T-cell (primary cell): ENCODE results near the gene TMC8. TPM values are rescaled to one million over a fixed set of nuclear protein-coding genes. Genes with fewer than 3 reads are reported as not detected.

ENCODE experiments used
- ATAC-seq, 4 experiments: fragments of 200-7000 bp in 3 of 4; fragments of 150-1000 bp in 1 of 4; cut with Tn5 transposase; replicated peaks in 1 of 4; 1 replicate in 3 of 4; 2 replicates in 1 of 4; pipeline ENCODE4 v1.10.0; 2021; ENCODE audit warnings: moderate library complexity in 3 of 4, mild to moderate bottlenecking in 2 of 4, moderate number of reproducible peaks in 1 of 4
- CTCF ChIA-PET, 2 donors: fragments of 300-600 bp; sonication (Branson Sonifier 250); formaldehyde crosslinking; loops; one replicate each; lab custom pipeline; 2022; ENCODE audit warnings: antibody characterized with exemption in 2 of 2; lab: Charles Lee
- POLR2A ChIA-PET, 2 donors: fragments of 300-600 bp; sonication (Branson Sonifier 250); formaldehyde crosslinking; loops; one replicate each; lab custom pipeline; 2022; ENCODE audit warnings: antibody characterized with exemption in 2 of 2; lab: Charles Lee
- DNase-seq, 35 experiments: peaks; one replicate each; pipeline versions ENCODE4 v3.0.0 to v3.0.0-alpha.2; 2013 to 2023
- H3K27ac ChIP-seq: one replicate; pipeline ENCODE4 v1.5.1; 2013; ENCODE audit warnings: low read length
- H3K27me3 ChIP-seq, 2 experiments: replicated peaks in 1 of 2; 1 replicate in 1 of 2; 2 replicates in 1 of 2; pipeline versions ENCODE4 v1.6.1 to v1.7.0; 2013; ENCODE audit warnings: low read length in 1 of 2, mixed read lengths in 1 of 2; ENCODE audit not compliant: control insufficient read depth in 2 of 2, insufficient read depth in 2 of 2; ENCODE audit errors: extremely low read depth in 1 of 2
- H3K36me3 ChIP-seq, 2 donors: 1 replicate in 1 of 2; 2 replicates in 1 of 2; pipeline versions ENCODE4 v1.6.1 to v1.7.0; 2013; ENCODE audit warnings: low read length in 1 of 2; ENCODE audit not compliant: control insufficient read depth in 2 of 2, insufficient read depth in 1 of 2; ENCODE audit errors: extremely low read depth in 1 of 2
- H3K4me1 ChIP-seq, 2 experiments: 1 replicate in 1 of 2; 2 replicates in 1 of 2; pipeline versions ENCODE4 v1.6.1 to v1.7.0; 2013; ENCODE audit warnings: low read length in 2 of 2, mixed read lengths in 1 of 2; ENCODE audit not compliant: insufficient read depth in 2 of 2, control insufficient read depth in 1 of 2; ENCODE audit errors: extremely low read depth in 1 of 2
- H3K4me3 ChIP-seq, 2 donors: 1 replicate in 1 of 2; 2 replicates in 1 of 2; pipeline versions ENCODE4 v1.5.1 to v1.7.0; 2013; ENCODE audit warnings: mild to moderate bottlenecking in 2 of 2, low read length in 1 of 2, moderate library complexity in 1 of 2; ENCODE audit not compliant: control insufficient read depth in 1 of 2; ENCODE audit errors: extremely low read depth in 1 of 2
- H3K9me3 ChIP-seq: 2 replicates; pipeline ENCODE4 v1.7.0; 2013
- H3K27ac Mint-ChIP-seq, 2 donors: one replicate each; pipeline ENCODE4 v1.8.0; 2020 to 2021; ENCODE audit warnings: mild to moderate bottlenecking in 2 of 2, mixed read lengths in 2 of 2
- H3K27me3 Mint-ChIP-seq, 2 donors: one replicate each; pipeline ENCODE4 v1.8.0; 2021 to 2022; ENCODE audit warnings: mixed read lengths in 2 of 2
- H3K36me3 Mint-ChIP-seq: one replicate; pipeline ENCODE4 v1.8.0; 2021; ENCODE audit warnings: mixed read lengths
- H3K4me1 Mint-ChIP-seq, 3 donors: one replicate each; pipeline ENCODE4 v1.8.0; 2020 to 2022; ENCODE audit warnings: mixed read lengths in 3 of 3, mild to moderate bottlenecking in 1 of 3
- H3K4me3 Mint-ChIP-seq, 3 donors: one replicate each; pipeline ENCODE4 v1.8.0; 2020 to 2022; ENCODE audit warnings: mild to moderate bottlenecking in 3 of 3, mixed read lengths in 3 of 3, moderate library complexity in 3 of 3
- H3K9me3 Mint-ChIP-seq, 3 donors: one replicate each; pipeline ENCODE4 v1.8.0; 2020 to 2022; ENCODE audit warnings: mixed read lengths in 3 of 3
- WGBS: methylation state at CpG from one replicate; pipeline ENCODE4 v1.1.5; 2013; ENCODE audit warnings: missing lambda C conversion rate; ENCODE audit not compliant: insufficient coverage; 5-methylcytosine and 5-hydroxymethylcytosine counted together
- total RNA-seq, 35 experiments: library from RNA in 6 of 35; stranded (reverse) in 6 of 35; fragments of 120-200 nt in 1 of 35; gene quantifications; one replicate each; pipeline versions ENCODE4 v1.2.1 to v1.2.4 and lab custom pipeline; 2013 to 2026

TMC8 gene
- total RNA-seq, 5 donors from 2014 or later (not counting 1 experiment from before 2014, with no cell fraction given) = 301 to 631 (median 431) TPM

DNA sequence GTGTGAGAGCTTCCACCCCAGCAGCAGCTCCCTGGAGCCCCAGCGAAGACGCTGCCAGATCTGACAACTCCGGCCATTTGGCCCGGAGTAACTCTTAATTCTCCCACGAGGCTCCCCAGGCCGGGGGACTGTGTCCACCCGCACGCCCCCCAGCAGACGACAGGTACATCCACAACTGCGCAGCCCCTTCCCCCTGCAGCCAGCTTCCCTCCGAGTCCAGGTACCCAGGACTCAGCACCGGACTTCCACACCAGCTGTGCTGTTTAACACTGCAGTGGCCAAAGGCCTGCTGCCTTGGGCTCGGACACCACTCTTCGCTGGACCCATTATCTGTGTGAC lies 45.0 kb downstream of the TMC8 start:
- ATAC-seq (no peak), DNase-seq (no peak)
- 97% methylated on average over 10 of the region's 14 CpGs for WGBS
- Histone ChIP-seq H3K36me3 (peaks cover 8 to 14% of the 10 kb centered on the region in 2 donors), H3K27ac (no peak overlapping the region), H3K4me3 (no peak overlapping the region), H3K4me1 (peaks cover 10 to 61% of the 10 kb centered on the region in 2 experiments), H3K27me3 (no peaks in the 10 kb centered on the region), H3K9me3 (no peaks in the 10 kb centered on the region)
- H3K27ac Mint-ChIP-seq = no peak overlapping the region
- peaks cover 50 to 66% (median 58%) of the 10 kb centered on the region in 3 donors for H3K4me1 Mint-ChIP-seq
- peaks cover 4% of the 10 kb centered on the region for H3K36me3 Mint-ChIP-seq
- ChIA-PET CTCF (interaction anchor here in 1 of 2 donors (0.5 to 0.9 kb wide), 2 partner anchors 63 to 465 kb away, joined by 3 to 4 read pairs; no protein-coding TSS in a partner anchor), POLR2A (no interaction called here)
- H3K27me3 Mint-ChIP-seq = no peaks in the 10 kb centered on the region
- no peak overlapping the region for H3K4me3 Mint-ChIP-seq
- H3K9me3 Mint-ChIP-seq = no peaks in the 10 kb centered on the region

DNA sequence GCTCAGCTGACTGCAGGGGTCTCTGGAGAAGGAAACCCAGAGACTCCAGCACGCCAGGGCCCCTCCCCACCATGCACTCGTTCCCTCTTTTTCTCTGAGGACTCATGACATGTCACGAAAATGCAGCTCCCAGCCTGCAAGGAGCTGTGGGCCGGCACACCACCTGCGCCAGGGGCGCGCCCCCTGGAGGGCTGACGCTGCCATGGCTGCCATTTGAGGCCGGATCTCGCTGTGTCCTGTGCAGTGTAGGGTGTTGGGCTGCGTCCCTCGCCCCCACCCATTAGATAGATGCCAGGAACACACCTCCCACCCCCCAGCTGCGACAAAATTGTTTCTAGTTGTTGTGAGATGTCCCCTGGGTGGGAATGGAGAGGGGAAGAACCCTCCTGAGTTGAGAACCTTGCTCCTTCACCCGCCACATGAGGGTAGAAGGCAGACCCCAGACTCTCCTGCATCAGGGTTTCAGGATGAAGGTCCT lies 46.0 kb downstream of the TMC8 start:
- ATAC-seq (peak; percentile 81 to 85 (median 82)), DNase-seq (peak; percentile 43 to 86 (median 70))
- no peaks in the 10 kb centered on the region for H3K27me3 Mint-ChIP-seq
- no peak overlapping the region for H3K27ac Mint-ChIP-seq
- no peaks in the 10 kb centered on the region for H3K27me3 ChIP-seq
- CTCF ChIA-PET = interaction anchor here (0.6 to 1.4 kb wide), 9 partner anchors 21 to 157 kb away, joined by 3 to 7 read pairs (median 4); no protein-coding TSS in a partner anchor
- H3K4me3 Mint-ChIP-seq = no peak overlapping the region
- H3K4me1 Mint-ChIP-seq = peaks cover 47 to 58% (median 51%) of the 10 kb centered on the region in 3 donors
- H3K4me1 ChIP-seq = peaks cover 10 to 52% of the 10 kb centered on the region in 2 experiments
- peaks cover 4 to 10% of the 10 kb centered on the region in 2 donors for H3K36me3 ChIP-seq
- H3K36me3 Mint-ChIP-seq = peaks cover 4% of the 10 kb centered on the region
- H3K4me3 ChIP-seq = no peak overlapping the region
- H3K9me3 ChIP-seq = no peaks in the 10 kb centered on the region
- POLR2A ChIA-PET = interaction anchor here in 1 of 2 donors (0.6 kb wide), 1 partner anchor 171 kb away, joined by 4 read pairs; no protein-coding TSS in a partner anchor
- no peak overlapping the region for H3K27ac ChIP-seq
- no peaks in the 10 kb centered on the region for H3K9me3 Mint-ChIP-seq
- 3% methylated on average over 6 of the region's 14 CpGs for WGBS

- H3K27me3 ChIP-seq = no peaks in the 10 kb centered on the region
- Mint-ChIP-seq H3K27me3 (no peaks in the 10 kb centered on the region), H3K4me1 (peaks cover 20 to 30% (median 23%) of the 10 kb centered on the region in 3 donors), H3K27ac (peak overlapping the region in 1 of 2 donors; percentile 36), H3K36me3 (no peaks in the 10 kb centered on the region), H3K4me3 (no peak overlapping the region), H3K9me3 (no peaks in the 10 kb centered on the region)
- H3K36me3 ChIP-seq = peaks cover 0 to 4% of the 10 kb centered on the region in 2 donors
- peaks cover 3 to 24% of the 10 kb centered on the region in 2 experiments for H3K4me1 ChIP-seq
- H3K9me3 ChIP-seq = no peaks in the 10 kb centered on the region
- CTCF ChIA-PET = no interaction called here
- H3K27ac ChIP-seq = no peak overlapping the region
- DNase-seq (no peak), ATAC-seq (no peak)
- WGBS = 98% methylated on average over 12 of the region's 17 CpGs
- no peak overlapping the region for H3K4me3 ChIP-seq
- POLR2A ChIA-PET = interaction anchor here in 1 of 2 donors (0.7 kb wide), 1 partner anchor 256 kb away, joined by 3 read pairs; no protein-coding TSS in a partner anchor
These were observed 48.8 kb downstream of the TMC8 start for GRCh38 chr17:78179372-78179771.

- H3K9me3 ChIP-seq = no peaks in the 10 kb centered on the region
- no peaks in the 10 kb centered on the region for H3K27me3 Mint-ChIP-seq
- POLR2A ChIA-PET = interaction anchor here in 1 of 2 donors (0.7 kb wide), 1 partner anchor 256 kb away, joined by 3 read pairs; no protein-coding TSS in a partner anchor
- no peak overlapping the region for H3K4me3 ChIP-seq
- H3K4me1 Mint-ChIP-seq = peaks cover 20 to 29% (median 23%) of the 10 kb centered on the region in 3 donors
- DNase-seq (no peak), ATAC-seq (no peak)
- peak overlapping the region in 1 of 3 donors; percentile 58 for H3K4me3 Mint-ChIP-seq
- peak overlapping the region; percentile 45 to 73 for H3K27ac Mint-ChIP-seq
- H3K36me3 Mint-ChIP-seq = no peaks in the 10 kb centered on the region
- CTCF ChIA-PET = no interaction called here
- H3K36me3 ChIP-seq = peaks cover 0 to 4% of the 10 kb centered on the region in 2 donors
- H3K4me1 ChIP-seq = peaks cover 3 to 19% of the 10 kb centered on the region in 2 experiments
- H3K27me3 ChIP-seq = no peaks in the 10 kb centered on the region
- H3K9me3 Mint-ChIP-seq = no peaks in the 10 kb centered on the region
- WGBS = 73% methylated on average over 3 of the region's 14 CpGs
- no peak overlapping the region for H3K27ac ChIP-seq
These were observed 49.5 kb downstream of the TMC8 start for GRCh38 chr17:78180083-78180482.

DNA sequence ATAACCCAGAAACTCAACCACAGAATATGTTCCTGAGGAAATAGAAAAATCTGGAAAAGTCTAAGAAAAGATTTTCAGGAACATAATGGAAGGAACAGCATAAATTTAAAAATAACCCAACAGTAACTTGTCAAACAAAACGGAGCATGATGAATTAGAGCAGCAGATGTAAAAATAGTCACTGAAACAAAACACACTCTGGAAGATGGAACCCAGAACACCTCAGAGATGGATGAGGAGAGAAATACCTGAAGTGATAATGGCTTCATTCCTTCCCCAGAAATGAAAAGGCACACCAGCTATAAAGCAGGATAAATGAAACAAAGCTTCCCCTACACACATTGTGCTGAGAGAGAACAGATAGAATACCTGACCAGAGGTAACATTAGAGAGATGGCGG lies 49.9 kb downstream of the TMC8 start:
- DNase-seq = no peak

GRCh38 chr17:78182504-78182903 lies 51.9 kb downstream of the TMC8 start:
- Mint-ChIP-seq H3K27ac (no peak overlapping the region), H3K4me3 (no peak overlapping the region), H3K36me3 (no peaks in the 10 kb centered on the region), H3K9me3 (no peaks in the 10 kb centered on the region), H3K27me3 (no peaks in the 10 kb centered on the region), H3K4me1 (peaks cover 0 to 17% (median 10%) of the 10 kb centered on the region in 3 donors)
- no peaks in the 10 kb centered on the region for H3K36me3 ChIP-seq
- POLR2A ChIA-PET = no interaction called here
- no peak for DNase-seq
- H3K4me1 ChIP-seq = peaks cover 0 to 21% of the 10 kb centered on the region in 2 experiments
- no peaks in the 10 kb centered on the region for H3K27me3 ChIP-seq
- CTCF ChIA-PET = no interaction called here
- no peak overlapping the region for H3K27ac ChIP-seq
- 95% methylated on average over 9 of the region's 13 CpGs for WGBS
- no peaks in the 10 kb centered on the region for H3K9me3 ChIP-seq
- no peak for ATAC-seq
- no peak overlapping the region for H3K4me3 ChIP-seq

More for the DNA sequence above, 49.9 kb downstream of the TMC8 start:
- peaks cover 0 to 1% of the 10 kb centered on the region in 2 donors for H3K36me3 ChIP-seq
- no peaks in the 10 kb centered on the region for H3K9me3 Mint-ChIP-seq
- ATAC-seq = no peak
- WGBS = no CpG with 5 or more reads among the region's 2 CpGs
- H3K4me1 Mint-ChIP-seq = peaks cover 17 to 24% (median 19%) of the 10 kb centered on the region in 3 donors
- H3K27ac ChIP-seq = no peak overlapping the region
- H3K4me1 ChIP-seq = peaks cover 3 to 19% of the 10 kb centered on the region in 2 experiments
- H3K27me3 ChIP-seq = no peaks in the 10 kb centered on the region
- no peaks in the 10 kb centered on the region for H3K27me3 Mint-ChIP-seq
- H3K27ac Mint-ChIP-seq = peak overlapping the region; percentile 45 to 73
- CTCF ChIA-PET = no interaction called here
- no peaks in the 10 kb centered on the region for H3K36me3 Mint-ChIP-seq
- H3K9me3 ChIP-seq = no peaks in the 10 kb centered on the region
- H3K4me3 ChIP-seq = no peak overlapping the region
- POLR2A ChIA-PET = interaction anchor here in 1 of 2 donors (0.6 kb wide), 1 partner anchor 90 kb away, joined by 3 read pairs; no protein-coding TSS in a partner anchor
- H3K4me3 Mint-ChIP-seq = peak overlapping the region in 1 of 3 donors; percentile 58
